ENCODE data around the gene PRCD.

Gene PRCD

DNA sequence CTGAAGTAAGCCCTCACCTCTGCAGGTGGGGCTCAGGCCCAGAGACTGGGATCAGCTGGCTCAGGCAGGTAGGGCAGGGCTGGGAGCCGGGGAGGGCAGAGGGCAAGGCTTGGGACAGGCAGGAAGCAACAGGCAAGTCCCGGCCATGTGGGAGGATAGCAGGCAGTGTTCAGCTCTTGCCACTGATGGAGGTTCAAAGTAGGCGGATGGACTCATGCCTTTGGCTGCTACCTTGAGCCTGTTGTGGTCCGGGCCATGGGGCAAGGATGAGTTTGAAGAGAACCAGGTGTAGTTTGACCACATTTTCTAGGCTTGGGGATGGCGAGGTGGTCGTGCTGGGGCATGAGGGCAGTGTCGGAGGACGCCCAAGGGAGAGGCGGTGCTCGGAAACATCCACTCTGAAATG, 2.7 kb downstream of the PRCD start:
- no peak for DNase-seq

DNA sequence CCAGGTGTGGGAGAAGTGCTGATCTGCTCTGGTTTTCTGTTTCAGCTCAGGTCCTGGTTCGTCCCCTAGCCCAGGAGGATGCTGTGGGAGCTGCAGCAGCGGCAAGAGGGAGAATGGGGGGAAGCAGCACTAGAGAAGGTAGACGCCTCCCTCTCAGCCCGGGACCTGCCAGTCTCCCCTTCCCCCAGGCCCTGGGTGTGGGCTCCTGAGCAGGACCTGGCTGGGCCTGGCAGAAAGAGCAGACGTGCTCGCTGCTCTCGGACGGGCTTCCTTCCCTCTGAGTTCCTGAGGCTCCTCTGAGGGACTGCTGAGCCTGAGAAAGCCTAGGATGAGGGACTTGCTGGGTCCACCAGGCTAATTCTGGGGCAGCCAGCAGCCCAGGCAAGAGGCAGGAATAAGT, 3.1 kb downstream of the PRCD start:
- no peak for DNase-seq

- no peak for DNase-seq
Measured at GRCh38 chr17:76543482-76543825, 3.6 kb downstream of the PRCD start.

DNA sequence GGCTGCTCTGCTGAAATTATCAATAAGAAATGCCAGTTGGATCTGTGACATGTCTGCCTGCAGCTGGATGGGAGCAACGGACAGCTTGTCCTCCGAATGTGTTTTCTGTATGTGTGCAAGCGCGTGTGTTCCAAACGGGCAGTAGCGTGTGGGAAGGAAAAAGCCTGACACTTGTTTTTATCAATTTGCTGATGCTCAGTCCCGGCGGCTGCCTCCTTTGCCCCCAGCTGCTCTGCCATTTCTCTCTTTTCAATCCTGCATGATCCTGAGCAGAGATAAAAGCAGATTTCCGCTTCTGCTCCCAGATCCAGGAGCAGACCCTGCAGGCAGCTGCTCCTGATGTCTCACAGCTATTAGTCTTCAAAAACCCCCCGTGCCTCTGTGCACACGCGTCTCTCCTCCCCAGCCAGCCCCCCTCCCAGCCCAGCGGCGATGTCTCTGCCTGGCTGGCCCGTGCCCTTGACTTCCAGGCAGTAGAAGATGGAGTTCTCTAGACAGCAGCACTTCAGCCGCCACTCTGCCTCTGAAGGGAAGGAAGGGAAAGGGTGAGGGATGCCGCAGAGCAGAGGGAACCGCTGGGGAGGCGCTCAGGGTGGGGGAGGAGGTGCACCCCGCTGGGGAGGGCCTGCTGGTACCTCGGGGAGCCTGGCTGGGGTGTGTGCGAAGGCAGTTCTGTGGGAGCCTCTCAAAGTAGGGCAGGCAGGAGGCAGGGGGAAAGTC, 4.1 kb downstream of the PRCD start:
- peak; percentile 24 for DNase-seq

DNA sequence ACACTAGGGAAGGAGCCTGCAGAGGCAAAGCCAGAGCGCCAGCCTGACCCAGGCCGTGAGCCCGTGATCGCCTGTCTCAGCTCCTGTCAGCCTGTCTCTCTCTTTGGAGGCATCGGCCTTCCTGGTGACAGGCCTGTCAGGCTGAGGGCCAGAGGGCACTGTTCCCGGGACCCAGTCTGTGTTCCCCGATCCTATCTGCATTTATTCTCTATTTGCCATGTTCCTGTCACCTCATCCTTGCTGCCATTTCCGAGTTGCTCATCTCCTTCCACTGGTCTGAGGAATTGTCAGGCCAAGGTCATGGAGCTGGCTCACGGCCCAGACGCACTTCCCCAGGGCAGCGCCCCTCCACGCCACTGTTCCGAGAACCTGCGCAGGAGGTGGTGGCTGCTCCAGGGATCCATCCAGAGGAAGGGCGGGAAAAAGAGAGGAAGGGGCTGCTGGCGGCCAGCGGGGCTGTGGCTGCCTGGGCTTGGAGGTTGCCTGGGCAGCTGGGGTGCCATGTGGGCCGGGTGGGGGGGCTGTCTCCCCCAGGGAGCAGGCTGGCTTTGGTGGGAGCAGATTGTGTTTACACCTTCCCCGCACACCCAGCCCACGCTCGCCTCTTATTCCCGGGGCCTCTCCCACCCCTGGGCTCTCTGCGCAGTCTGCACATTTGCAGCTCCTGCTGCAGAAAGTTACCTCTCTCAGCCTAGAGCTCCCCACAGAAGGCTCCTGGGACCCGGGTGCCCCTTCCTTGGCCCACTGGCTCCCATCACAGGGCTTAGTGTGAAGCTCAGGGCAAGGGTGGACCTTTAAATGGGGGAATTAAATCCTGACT, 4.9 kb downstream of the PRCD start:
- DNase-seq = no peak

GRCh38 chr17:76545918-76546555, 6.2 kb downstream of the PRCD start:
- no peak for DNase-seq

DNA sequence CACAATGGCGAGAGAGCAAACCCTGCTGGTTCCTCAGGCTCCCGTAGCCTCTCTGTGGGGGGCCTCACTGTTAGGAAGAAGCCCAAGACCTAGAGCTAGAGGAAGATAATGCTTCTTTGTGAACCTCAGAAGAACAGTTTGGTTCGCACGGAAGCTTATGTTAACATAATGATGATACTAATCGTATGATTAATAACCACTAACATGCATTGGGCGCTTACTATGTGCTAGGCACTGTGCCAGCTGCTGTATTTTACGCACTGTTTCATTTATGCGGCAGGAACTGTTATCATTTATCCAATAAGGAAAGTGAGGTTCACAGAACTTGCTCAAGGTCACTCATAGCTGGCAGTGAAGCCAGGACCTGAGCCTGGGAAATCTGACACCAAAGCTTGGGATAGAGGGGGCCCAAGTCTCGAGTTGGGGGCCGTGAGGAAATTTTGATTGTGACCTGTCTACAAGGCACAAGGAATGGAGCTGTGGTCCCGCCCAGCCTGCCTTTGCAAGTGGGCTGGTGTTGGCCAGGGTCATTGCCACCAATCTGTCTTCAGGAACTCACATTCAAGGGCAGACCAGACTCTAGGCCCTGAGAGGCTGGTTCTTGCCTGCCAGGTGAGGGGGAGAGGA, 6.8 kb downstream of the PRCD start:
- DNase-seq = no peak

- DNase-seq = peak; percentile 51
Measured at GRCh38 chr17:76547183-76547641, 7.4 kb downstream of the PRCD start.

GRCh38 chr17:76547642-76548202, 7.9 kb downstream of the PRCD start:
- no peak for DNase-seq

- DNase-seq = no peak
Measured at GRCh38 chr17:76548378-76549214, 8.8 kb downstream of the PRCD start.

- DNase-seq = no peak
Measured at GRCh38 chr17:76549215-76549518, 9.3 kb downstream of the PRCD start.

GRCh38 chr17:76549539-76549938, 9.7 kb downstream of the PRCD start:
- no peak for DNase-seq

DNA sequence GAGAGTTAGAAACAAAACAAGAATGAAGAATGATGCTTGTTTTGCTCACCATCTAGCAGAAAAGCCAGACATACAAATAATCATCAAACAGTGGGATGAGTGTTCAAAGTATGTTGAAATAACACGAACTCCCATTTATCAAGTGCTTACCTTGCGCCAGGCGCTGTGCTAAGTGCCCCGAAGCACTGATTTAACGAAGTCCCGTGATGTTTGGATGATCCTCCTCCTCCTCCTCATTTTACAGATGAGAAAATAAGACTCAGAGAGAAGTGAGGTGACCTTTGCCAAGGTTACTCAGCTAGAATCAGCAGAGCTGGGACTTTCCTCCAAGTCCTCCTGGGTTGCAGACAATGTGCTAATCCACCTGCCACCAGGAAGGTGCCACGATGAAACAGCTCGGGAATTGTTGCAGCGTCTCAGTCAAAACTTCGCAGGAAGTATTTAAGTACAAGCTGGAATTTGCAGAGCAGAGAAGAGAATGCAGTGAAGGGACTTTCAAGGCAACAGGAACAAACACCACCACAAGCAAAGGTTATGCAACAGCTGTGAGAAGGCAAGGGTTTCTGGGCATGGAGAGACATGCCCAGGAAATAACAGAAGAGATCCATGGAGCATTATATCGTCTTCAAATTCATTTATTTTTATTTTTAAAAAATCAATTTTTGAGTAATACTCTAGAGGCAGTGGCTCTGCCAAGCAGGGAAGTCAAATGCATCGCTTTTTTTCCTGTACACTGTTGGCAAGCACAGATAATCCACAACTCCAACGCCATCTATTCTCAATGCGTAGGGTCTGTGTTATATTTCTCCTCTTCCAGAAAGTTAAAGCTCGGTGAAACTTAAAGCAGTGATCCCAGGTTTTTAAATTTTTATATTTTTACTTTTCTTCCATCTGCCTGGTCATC, 11.1 kb downstream of the PRCD start:
- peak; percentile 70 for DNase-seq

DNA sequence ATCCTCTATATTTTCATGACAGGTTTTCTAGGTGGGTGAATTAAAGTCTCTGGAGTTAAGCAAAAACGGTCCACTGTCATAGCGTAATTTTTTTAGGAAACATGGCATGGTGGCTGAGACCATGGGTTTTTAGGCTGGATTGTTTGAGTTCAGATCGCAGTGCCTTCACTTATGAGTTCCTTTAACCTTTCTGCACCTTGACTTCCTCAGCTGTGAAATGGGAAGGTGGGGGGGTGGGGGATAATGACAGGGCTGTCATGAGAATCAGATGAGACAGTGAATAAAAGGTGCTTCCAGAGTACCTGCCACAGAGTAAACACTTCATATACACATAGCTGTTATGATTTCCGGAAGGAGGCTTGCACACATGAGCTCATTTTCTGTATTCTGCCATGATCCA, 11.8 kb downstream of the PRCD start:
- DNase-seq = no peak

- no peak for DNase-seq
Measured at GRCh38 chr17:76553178-76553908, 13.5 kb downstream of the PRCD start.

DNA sequence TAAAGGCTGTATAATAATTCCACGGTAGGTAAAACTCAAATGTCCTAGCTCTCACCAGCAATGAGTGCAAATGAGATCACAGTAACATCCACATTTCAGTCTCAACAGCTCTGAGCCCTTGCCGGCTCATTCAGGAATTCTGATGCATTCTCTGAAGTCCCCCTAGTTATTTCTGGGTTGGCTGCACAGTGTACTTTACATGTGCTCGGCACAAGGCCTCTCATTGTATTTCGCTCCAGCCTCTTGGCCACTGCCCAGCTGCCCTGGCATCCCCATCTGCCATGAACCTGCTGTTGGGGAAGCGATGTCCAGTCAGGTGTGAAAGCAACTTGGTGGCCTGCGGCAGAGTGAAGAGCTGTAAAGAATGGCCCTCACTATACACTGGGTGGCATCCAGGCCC, 14.3 kb downstream of the PRCD start:
- no peak for DNase-seq

GRCh38 chr17:76556765-76557367, 17.0 kb downstream of the PRCD start:
- peak; percentile 44 for DNase-seq

- peak; percentile 95 for DNase-seq
Measured at GRCh38 chr17:76557368-76558197, 17.7 kb downstream of the PRCD start.
